PC-3 (cell line): ENCODE data around the gene ARL3.

Experiments used
- EZH2 ChIP-seq: fragments of 300-600 bp; sonication (generic); IDR thresholded peaks from one replicate; pipeline ENCODE4 v1.6.1; 2017; ENCODE audit warnings: antibody characterized with exemption, mild to moderate bottlenecking, low read length; ENCODE audit not compliant: unreplicated experiment
- TF ChIP-seq, protein P1 (sequence below): fragments of 300-600 bp; sonication (generic); conservative IDR thresholded peaks from 2 replicates; pipeline ENCODE4 v1.5.1; 2017; ENCODE audit warnings: antibody characterized with exemption, low read depth, mild to moderate bottlenecking, low read length

DNA sequence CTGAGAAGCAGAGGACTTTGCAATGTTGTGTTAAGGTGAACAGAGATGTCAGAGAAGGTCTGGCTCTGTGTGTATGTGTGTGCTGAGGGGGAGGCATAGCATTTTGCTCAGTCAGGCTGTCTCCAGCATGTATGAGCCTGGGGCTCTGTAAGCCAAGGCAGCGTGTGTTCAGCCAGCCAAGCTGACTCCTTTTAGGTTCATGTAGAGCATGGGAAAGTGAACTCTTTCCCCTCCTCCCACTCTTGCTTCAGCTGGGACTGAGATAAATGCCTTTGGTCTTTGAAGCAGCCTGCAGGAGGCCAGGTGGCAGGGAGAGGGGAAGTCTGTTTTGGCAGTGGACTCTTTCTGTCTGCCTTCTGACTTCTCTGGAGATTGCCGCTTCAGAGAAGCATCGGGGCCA, 4.0 kb upstream of the ARL3 start:
- TF ChIP-seq, protein P1, sequence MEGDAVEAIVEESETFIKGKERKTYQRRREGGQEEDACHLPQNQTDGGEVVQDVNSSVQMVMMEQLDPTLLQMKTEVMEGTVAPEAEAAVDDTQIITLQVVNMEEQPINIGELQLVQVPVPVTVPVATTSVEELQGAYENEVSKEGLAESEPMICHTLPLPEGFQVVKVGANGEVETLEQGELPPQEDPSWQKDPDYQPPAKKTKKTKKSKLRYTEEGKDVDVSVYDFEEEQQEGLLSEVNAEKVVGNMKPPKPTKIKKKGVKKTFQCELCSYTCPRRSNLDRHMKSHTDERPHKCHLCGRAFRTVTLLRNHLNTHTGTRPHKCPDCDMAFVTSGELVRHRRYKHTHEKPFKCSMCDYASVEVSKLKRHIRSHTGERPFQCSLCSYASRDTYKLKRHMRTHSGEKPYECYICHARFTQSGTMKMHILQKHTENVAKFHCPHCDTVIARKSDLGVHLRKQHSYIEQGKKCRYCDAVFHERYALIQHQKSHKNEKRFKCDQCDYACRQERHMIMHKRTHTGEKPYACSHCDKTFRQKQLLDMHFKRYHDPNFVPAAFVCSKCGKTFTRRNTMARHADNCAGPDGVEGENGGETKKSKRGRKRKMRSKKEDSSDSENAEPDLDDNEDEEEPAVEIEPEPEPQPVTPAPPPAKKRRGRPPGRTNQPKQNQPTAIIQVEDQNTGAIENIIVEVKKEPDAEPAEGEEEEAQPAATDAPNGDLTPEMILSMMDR, result no peak
- no peak for TF ChIP-seq EZH2
